ENCODE measurements around the gene PRICKLE2. TPM values are rescaled to one million over a fixed set of nuclear protein-coding genes. Genes with fewer than 3 reads are reported as not detected.

The PRICKLE2 gene
- total RNA-seq, 1 donor from 2014 or later = 23.2 TPM

DNA sequence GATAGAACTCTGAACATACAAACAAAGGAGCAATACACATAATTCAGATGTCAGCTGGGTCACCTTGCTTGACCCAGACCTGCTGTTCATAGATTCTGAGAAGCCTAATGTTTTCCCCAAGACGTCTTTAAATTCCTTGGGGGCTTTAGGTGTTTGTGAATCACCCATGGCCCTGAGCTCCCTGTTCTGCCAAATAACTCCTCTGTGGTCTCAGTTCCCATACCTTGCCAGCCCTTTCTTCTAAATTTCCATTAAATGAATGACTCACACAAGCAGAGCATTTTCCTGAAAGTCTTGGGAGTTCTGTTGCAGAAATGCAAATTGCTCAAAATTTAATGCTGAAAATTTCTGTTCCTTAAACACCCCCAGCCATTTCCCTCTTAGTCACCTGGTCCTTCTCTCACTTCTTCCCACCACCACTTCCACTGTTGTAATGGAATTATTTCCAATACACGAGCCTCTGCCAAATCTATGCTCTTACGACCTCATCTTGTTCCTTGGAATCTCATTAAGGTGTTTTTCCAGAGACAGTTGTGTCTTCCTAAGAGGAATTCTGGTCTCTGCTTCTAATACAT is 168.6 kb downstream of the PRICKLE2 start:
- no peak for DNase-seq (ENCODE audit: low spot score, unreplicated experiment)
- H3K4me1 Mint-ChIP-seq (ENCODE audit: low read depth) = peaks cover 1% of the 10 kb centered on the region
- H3K27ac Mint-ChIP-seq = no peak overlapping the region
- H3K4me3 Mint-ChIP-seq (ENCODE audit: low read depth) = no peak overlapping the region
- no peaks in the 10 kb centered on the region for H3K36me3 Mint-ChIP-seq (ENCODE audit: insufficient read depth)
- H3K27me3 Mint-ChIP-seq = peaks cover 12% of the 10 kb centered on the region
- TF ChIP-seq, protein P1, sequence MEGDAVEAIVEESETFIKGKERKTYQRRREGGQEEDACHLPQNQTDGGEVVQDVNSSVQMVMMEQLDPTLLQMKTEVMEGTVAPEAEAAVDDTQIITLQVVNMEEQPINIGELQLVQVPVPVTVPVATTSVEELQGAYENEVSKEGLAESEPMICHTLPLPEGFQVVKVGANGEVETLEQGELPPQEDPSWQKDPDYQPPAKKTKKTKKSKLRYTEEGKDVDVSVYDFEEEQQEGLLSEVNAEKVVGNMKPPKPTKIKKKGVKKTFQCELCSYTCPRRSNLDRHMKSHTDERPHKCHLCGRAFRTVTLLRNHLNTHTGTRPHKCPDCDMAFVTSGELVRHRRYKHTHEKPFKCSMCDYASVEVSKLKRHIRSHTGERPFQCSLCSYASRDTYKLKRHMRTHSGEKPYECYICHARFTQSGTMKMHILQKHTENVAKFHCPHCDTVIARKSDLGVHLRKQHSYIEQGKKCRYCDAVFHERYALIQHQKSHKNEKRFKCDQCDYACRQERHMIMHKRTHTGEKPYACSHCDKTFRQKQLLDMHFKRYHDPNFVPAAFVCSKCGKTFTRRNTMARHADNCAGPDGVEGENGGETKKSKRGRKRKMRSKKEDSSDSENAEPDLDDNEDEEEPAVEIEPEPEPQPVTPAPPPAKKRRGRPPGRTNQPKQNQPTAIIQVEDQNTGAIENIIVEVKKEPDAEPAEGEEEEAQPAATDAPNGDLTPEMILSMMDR (IDR thresholded peaks at IDR 0.05; ENCODE audit: unreplicated experiment) = no peak
- no peaks in the 10 kb centered on the region for H3K9me3 Mint-ChIP-seq (ENCODE audit: low read depth)

DNA sequence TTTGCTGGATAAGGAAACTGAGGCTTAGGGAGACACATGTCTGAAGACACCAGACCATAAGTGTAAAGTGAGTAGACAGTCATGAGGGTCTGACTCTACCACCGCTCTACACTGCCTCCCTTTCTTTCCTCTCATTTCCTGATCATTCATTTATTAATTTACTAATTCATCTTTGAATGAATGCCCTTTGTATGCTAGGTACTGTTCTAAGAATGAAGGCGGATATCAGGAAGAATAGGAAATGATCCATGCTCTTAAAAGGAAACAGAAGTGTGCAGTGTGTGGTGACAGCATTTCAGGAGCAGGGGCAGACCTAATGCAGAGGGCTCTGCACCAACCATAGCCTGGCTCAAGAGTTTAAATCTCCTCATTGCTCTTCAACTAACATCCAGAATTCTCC is 170.2 kb downstream of the PRICKLE2 start:
- H3K27me3 Mint-ChIP-seq = peaks cover 9% of the 10 kb centered on the region
- no peak overlapping the region for H3K27ac Mint-ChIP-seq
- H3K4me1 Mint-ChIP-seq (ENCODE audit: low read depth) = peaks cover 1% of the 10 kb centered on the region
- DNase-seq (ENCODE audit: low spot score, unreplicated experiment) = no peak
- no peaks in the 10 kb centered on the region for H3K36me3 Mint-ChIP-seq (ENCODE audit: insufficient read depth)
- no peaks in the 10 kb centered on the region for H3K9me3 Mint-ChIP-seq (ENCODE audit: low read depth)
- no peak overlapping the region for H3K4me3 Mint-ChIP-seq (ENCODE audit: low read depth)
- TF ChIP-seq, protein P1 (IDR thresholded peaks at IDR 0.05; ENCODE audit: unreplicated experiment) = no peak

DNA sequence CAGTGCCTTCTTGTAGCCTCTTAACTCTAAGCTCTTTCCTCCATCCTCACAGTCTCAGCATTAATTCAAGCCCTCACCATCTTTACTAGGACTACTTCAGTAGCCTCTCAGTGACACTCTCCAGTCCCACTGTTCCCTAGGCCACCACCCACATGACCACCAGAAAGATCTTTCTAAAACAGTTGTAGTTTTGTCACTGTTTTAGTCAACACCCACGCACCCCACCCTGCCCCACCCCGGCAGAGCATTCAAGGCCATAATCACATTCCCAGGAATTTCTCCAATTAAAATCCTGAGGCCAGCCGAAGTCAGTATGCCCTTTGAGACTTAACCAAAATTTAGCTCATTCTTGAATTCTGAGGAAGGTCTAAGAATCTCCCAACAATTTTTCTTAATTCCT is 170.8 kb downstream of the PRICKLE2 start:
- H3K36me3 Mint-ChIP-seq (ENCODE audit: insufficient read depth) = no peaks in the 10 kb centered on the region
- no peak for DNase-seq (ENCODE audit: low spot score, unreplicated experiment)
- H3K4me1 Mint-ChIP-seq (ENCODE audit: low read depth) = peaks cover 5% of the 10 kb centered on the region
- no peak overlapping the region for H3K4me3 Mint-ChIP-seq (ENCODE audit: low read depth)
- peaks cover 12% of the 10 kb centered on the region for H3K27me3 Mint-ChIP-seq
- TF ChIP-seq, protein P1 (IDR thresholded peaks at IDR 0.05; ENCODE audit: unreplicated experiment) = no peak
- H3K9me3 Mint-ChIP-seq (ENCODE audit: low read depth) = no peaks in the 10 kb centered on the region
- no peak overlapping the region for H3K27ac Mint-ChIP-seq

DNA sequence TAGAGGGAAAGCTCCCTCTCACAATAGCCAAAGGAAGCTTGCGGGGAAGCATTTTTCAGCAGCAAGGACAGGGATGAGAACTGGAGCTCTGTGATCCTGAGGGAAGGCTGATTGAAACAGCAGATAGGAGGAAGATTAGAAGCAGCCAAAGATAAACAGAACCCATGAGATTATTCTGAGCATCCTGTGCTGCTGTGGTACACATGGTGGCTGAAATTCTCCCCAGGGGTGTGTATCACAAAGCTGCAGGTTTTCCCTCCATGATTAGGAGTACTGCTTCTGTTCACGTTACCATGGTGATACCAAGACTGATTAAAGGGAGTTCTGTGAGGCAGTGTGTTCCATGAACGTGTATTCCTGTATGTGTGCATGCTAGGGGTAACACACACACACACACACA is 171.7 kb downstream of the PRICKLE2 start:
- TF ChIP-seq, protein P1 (IDR thresholded peaks at IDR 0.05; ENCODE audit: unreplicated experiment) = no peak
- no peaks in the 10 kb centered on the region for H3K9me3 Mint-ChIP-seq (ENCODE audit: low read depth)
- H3K27me3 Mint-ChIP-seq = peaks cover 12% of the 10 kb centered on the region
- H3K27ac Mint-ChIP-seq = no peak overlapping the region
- no peak for DNase-seq (ENCODE audit: low spot score, unreplicated experiment)
- H3K4me1 Mint-ChIP-seq (ENCODE audit: low read depth) = peaks cover 6% of the 10 kb centered on the region
- H3K4me3 Mint-ChIP-seq (ENCODE audit: low read depth) = no peak overlapping the region
- no peaks in the 10 kb centered on the region for H3K36me3 Mint-ChIP-seq (ENCODE audit: insufficient read depth)

DNA sequence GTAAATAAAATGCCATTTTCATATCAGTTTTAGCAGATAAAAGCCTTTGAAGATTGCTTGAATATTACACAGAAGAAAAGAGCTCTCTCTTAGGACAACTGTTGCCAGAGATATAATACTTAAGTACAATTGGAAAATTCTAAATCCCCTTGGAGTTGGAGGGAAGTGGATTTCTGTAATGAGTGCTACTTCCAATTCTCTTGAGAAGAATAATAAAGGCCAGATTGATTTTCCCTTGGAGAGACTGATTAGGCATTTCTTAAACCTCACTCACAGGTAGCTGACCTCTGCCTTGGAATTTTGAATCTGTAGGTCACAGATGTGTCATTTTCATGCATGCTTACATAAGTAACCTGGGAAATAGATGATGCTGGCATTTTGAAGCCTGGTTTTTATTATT is 172.1 kb downstream of the PRICKLE2 start:
- Mint-ChIP-seq H3K36me3 (ENCODE audit: insufficient read depth) (no peaks in the 10 kb centered on the region), H3K4me1 (ENCODE audit: low read depth) (peaks cover 6% of the 10 kb centered on the region), H3K9me3 (ENCODE audit: low read depth) (no peaks in the 10 kb centered on the region), H3K4me3 (ENCODE audit: low read depth) (no peak overlapping the region), H3K27me3 (peaks cover 12% of the 10 kb centered on the region), H3K27ac (no peak overlapping the region)
- TF ChIP-seq, protein P1 (IDR thresholded peaks at IDR 0.05; ENCODE audit: unreplicated experiment) = no peak
- DNase-seq (ENCODE audit: low spot score, unreplicated experiment) = no peak

Measured in progenitor cell of endocrine pancreas (in vitro differentiated cells).